Endothelial cell of umbilical vein (primary cell): ENCODE measurements around the gene ACTMAP.
A peak's percentile ranks its signal among the peaks of the same experiment; 100 is the strongest.

ENCODE experiments used
- EZH2 ChIP-seq: IDR thresholded peaks from 2 replicates; pipeline ENCODE4 v1.6.1; 2012; ENCODE audit warnings: borderline replicate concordance, low read depth, mild to moderate bottlenecking, moderate library complexity, low read length, inconsistent platforms; ENCODE audit not compliant: severe bottlenecking
- FOS ChIP-seq: IDR thresholded peaks from 2 replicates; pipeline ENCODE4 v1.6.1; 2011; ENCODE audit warnings: mild to moderate bottlenecking, low read length, moderate library complexity, borderline replicate concordance; ENCODE audit not compliant: insufficient read depth
- MYC ChIP-seq: IDR thresholded peaks from one replicate; pipeline ENCODE4 v1.6.1; 2011; ENCODE audit warnings: mild to moderate bottlenecking, low read depth, low read length
- POLR2A ChIP-seq: IDR thresholded peaks from 2 replicates; pipeline ENCODE4 v1.6.1; 2012; ENCODE audit warnings: low read depth, mild to moderate bottlenecking, control low read depth, low read length
- POLR2AphosphoS5 ChIP-seq: IDR thresholded peaks from 2 replicates; pipeline ENCODE4 v1.6.1; 2012; ENCODE audit warnings: low read depth, mild to moderate bottlenecking, control low read depth, low read length, moderate library complexity; ENCODE audit not compliant: insufficient read depth
- TF ChIP-seq, protein P1 (sequence below), 2 donors: IDR thresholded peaks; 1 replicate in 1 of 2; 2 replicates in 1 of 2; pipeline ENCODE4 v1.5.1; 2011; ENCODE audit warnings: low read length in 2 of 2, mild to moderate bottlenecking in 2 of 2, moderate library complexity in 2 of 2, control low read depth in 1 of 2, inconsistent platforms in 1 of 2, low read depth in 1 of 2; ENCODE audit not compliant: insufficient read depth in 1 of 2; ENCODE audit errors: extremely low read depth in 1 of 2
- TF ChIP-seq, protein P2 (sequence below): IDR thresholded peaks from 2 replicates; pipeline ENCODE4 v1.6.1; 2011; ENCODE audit not compliant: insufficient read depth, insufficient read length

DNA sequence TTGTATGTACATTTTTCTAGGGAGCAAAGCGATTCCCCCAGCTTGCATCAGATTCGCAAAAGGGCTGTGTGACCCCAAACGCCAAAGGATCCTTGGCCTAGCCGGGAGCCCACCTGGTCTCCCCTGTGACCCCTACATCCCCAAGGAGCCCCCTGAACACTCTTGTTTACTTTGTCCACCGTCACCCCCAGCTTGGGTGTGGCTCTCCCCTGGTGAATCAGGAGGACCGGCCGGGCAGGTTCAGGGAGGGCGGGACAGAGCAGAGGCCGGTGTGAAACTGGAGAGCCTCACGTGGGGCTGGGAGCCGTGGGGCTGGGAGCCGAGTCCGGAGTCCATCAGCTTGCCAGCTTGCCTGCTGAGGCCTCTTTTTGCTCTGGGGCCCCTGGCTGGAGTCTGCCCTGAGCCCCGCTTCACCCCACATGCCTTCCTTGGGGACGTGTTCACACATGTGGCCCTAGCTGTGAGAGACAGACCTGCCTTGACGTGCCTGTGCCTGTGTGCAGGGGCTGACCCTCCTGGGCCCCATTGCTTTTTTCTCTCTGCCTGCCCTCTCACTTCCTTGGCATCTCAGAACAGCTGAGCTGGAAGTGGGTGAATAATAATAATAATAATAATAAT, 31.4 kb downstream of the ACTMAP start:
- TF ChIP-seq, protein P1, sequence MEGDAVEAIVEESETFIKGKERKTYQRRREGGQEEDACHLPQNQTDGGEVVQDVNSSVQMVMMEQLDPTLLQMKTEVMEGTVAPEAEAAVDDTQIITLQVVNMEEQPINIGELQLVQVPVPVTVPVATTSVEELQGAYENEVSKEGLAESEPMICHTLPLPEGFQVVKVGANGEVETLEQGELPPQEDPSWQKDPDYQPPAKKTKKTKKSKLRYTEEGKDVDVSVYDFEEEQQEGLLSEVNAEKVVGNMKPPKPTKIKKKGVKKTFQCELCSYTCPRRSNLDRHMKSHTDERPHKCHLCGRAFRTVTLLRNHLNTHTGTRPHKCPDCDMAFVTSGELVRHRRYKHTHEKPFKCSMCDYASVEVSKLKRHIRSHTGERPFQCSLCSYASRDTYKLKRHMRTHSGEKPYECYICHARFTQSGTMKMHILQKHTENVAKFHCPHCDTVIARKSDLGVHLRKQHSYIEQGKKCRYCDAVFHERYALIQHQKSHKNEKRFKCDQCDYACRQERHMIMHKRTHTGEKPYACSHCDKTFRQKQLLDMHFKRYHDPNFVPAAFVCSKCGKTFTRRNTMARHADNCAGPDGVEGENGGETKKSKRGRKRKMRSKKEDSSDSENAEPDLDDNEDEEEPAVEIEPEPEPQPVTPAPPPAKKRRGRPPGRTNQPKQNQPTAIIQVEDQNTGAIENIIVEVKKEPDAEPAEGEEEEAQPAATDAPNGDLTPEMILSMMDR (IDR thresholded peaks at IDR 0.05; ENCODE audit: extremely low read depth in 1 of 2, insufficient read depth in 1 of 2, low read depth in 1 of 2, low read length in 2 of 2), result no peak
- TF ChIP-seq MYC (no peak), POLR2AphosphoS5 (peak; percentile 50), POLR2A (no peak), EZH2 (no peak), FOS (no peak)
- TF ChIP-seq, protein P2, sequence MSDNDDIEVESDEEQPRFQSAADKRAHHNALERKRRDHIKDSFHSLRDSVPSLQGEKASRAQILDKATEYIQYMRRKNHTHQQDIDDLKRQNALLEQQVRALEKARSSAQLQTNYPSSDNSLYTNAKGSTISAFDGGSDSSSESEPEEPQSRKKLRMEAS, result no peak
